DOHH2 (cell line): ENCODE measurements around the gene CFAP221.

Experiments
- H3F3A ChIP-seq: fragments of 200-600 bp; sonication (generic), shearing (Covaris generic); 2 replicates; pipeline ENCODE4 v1.6.0; 2016; ENCODE audit warnings: antibody characterized with exemption, mild to moderate bottlenecking; ENCODE audit not compliant: control insufficient read depth, insufficient read depth
- H3K27ac ChIP-seq: fragments of 200-600 bp; sonication (generic); 2 replicates; pipeline ENCODE4 v1.5.1; 2014; ENCODE audit warnings: low read depth, mild to moderate bottlenecking, low read length, moderate library complexity
- H3K27me3 ChIP-seq: fragments of 200-600 bp; sonication (generic); 2 replicates; pipeline ENCODE4 v1.6.1; 2014; ENCODE audit warnings: mild to moderate bottlenecking, low read length, mixed read lengths; ENCODE audit not compliant: control insufficient read depth
- H3K36me3 ChIP-seq: fragments of 200-600 bp; sonication (generic); 2 replicates; pipeline ENCODE4 v1.6.1; 2014; ENCODE audit warnings: mild to moderate bottlenecking, low read length, moderate library complexity, mixed read lengths; ENCODE audit not compliant: control insufficient read depth
- H3K4me1 ChIP-seq: fragments of 200-600 bp; sonication (generic); 2 replicates; pipeline ENCODE4 v1.6.1; 2014; ENCODE audit warnings: mild to moderate bottlenecking, low read length, mixed read lengths; ENCODE audit not compliant: control insufficient read depth
- H3K4me2 ChIP-seq: fragments of 200-600 bp; sonication (generic); 2 replicates; pipeline ENCODE4 v1.6.0; 2014; ENCODE audit warnings: mild to moderate bottlenecking, low read length, moderate library complexity
- H3K4me3 ChIP-seq: fragments of 200-600 bp; sonication (generic); 2 replicates; pipeline ENCODE4 v1.5.1; 2014; ENCODE audit warnings: mild to moderate bottlenecking, low read length, mixed read lengths
- H3K79me2 ChIP-seq: fragments of 200-600 bp; sonication (generic); 2 replicates; pipeline ENCODE4 v1.6.1; 2014; ENCODE audit warnings: mild to moderate bottlenecking, low read length, mixed read lengths; ENCODE audit not compliant: control insufficient read depth
- H3K9me2 ChIP-seq: fragments of 200-600 bp; sonication (generic); replicated peaks from 2 replicates; pipeline ENCODE4 v1.6.1; 2014; ENCODE audit warnings: mild to moderate bottlenecking, low read length, mixed read lengths; ENCODE audit not compliant: control insufficient read depth
- H3K9me3 ChIP-seq: fragments of 200-600 bp; sonication (generic); 2 replicates; pipeline ENCODE4 v1.6.1; 2014; ENCODE audit warnings: antibody characterized with exemption, low read length, mixed read lengths; ENCODE audit not compliant: control insufficient read depth, insufficient read depth
- H4K20me1 ChIP-seq: fragments of 200-600 bp; sonication (generic); 2 replicates; pipeline ENCODE4 v1.6.0; 2014; ENCODE audit warnings: low read depth, mild to moderate bottlenecking, antibody characterized with exemption, low read length, moderate library complexity; ENCODE audit not compliant: control insufficient read depth, insufficient read depth
- EZH2phosphoT487 ChIP-seq: fragments of 200-600 bp; sonication (generic); IDR thresholded peaks from 2 replicates; pipeline ENCODE4 v1.6.1; 2017; ENCODE audit warnings: borderline replicate concordance, mild to moderate bottlenecking, antibody characterized with exemption, low read length, moderate library complexity, mixed read lengths
- TF ChIP-seq, protein P1 (sequence below): fragments of 200-600 bp; sonication (generic); IDR thresholded peaks from one replicate; pipeline ENCODE4 v1.5.1; 2014; ENCODE audit warnings: antibody characterized with exemption, mild to moderate bottlenecking, low read depth, low read length; ENCODE audit not compliant: poor library complexity, severe bottlenecking

The CFAP221 gene

DNA sequence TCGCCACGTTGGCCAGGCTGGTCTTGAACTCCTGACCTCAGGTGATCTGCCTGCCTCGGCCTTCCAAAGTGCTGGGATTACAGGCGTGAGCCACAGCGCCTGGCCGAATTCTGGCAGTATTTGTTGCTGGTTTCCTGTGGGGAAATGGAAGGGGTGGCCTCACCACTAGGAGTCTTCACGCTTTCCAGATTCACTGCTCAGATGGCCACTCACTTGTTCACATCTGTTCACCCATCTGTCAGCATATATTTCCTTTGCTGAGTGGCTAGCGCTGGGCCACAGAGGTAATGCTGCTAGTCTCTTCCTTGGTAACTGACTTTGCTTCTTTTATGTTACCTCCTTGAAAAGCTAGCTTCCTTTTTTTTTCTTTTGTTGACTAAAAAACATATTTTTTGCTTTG is 162.0 kb downstream of the CFAP221 start:
- no peak overlapping the region for H3K4me2 ChIP-seq
- no peak for TF ChIP-seq EZH2phosphoT487
- TF ChIP-seq, protein P1, sequence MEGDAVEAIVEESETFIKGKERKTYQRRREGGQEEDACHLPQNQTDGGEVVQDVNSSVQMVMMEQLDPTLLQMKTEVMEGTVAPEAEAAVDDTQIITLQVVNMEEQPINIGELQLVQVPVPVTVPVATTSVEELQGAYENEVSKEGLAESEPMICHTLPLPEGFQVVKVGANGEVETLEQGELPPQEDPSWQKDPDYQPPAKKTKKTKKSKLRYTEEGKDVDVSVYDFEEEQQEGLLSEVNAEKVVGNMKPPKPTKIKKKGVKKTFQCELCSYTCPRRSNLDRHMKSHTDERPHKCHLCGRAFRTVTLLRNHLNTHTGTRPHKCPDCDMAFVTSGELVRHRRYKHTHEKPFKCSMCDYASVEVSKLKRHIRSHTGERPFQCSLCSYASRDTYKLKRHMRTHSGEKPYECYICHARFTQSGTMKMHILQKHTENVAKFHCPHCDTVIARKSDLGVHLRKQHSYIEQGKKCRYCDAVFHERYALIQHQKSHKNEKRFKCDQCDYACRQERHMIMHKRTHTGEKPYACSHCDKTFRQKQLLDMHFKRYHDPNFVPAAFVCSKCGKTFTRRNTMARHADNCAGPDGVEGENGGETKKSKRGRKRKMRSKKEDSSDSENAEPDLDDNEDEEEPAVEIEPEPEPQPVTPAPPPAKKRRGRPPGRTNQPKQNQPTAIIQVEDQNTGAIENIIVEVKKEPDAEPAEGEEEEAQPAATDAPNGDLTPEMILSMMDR, result no peak
- no peaks in the 10 kb centered on the region for H4K20me1 ChIP-seq

More for the DNA sequence above, 162.0 kb downstream of the CFAP221 start:
- H3K4me1 ChIP-seq, result no peaks in the 10 kb centered on the region
- H3K9me3 ChIP-seq, result no peaks in the 10 kb centered on the region
- no peaks in the 10 kb centered on the region for H3K9me2 ChIP-seq
- no peaks in the 10 kb centered on the region for H3K36me3 ChIP-seq
- no peaks in the 10 kb centered on the region for H3K79me2 ChIP-seq
- H3K27ac ChIP-seq, result no peak overlapping the region
- no peak overlapping the region for H3K4me3 ChIP-seq
- no peaks in the 10 kb centered on the region for H3F3A ChIP-seq
- H3K27me3 ChIP-seq, result no peaks in the 10 kb centered on the region
